HG03039 (cell line): ENCODE data around the gene CACNA1C.

Experiments used
- ATAC-seq: cut with Tn5 transposase; IDR thresholded peaks from one replicate; pipeline ENCODE4 v1.9.1; 2021; ENCODE audit warnings: mild to moderate bottlenecking, moderate library complexity; ENCODE audit not compliant: unreplicated experiment

The CACNA1C gene

GRCh38 chr12:2624543-2625288, 571.9 kb downstream of the CACNA1C start:
- ATAC-seq, result no peak

GRCh38 chr12:2625289-2625612, 572.5 kb downstream of the CACNA1C start:
- no peak for ATAC-seq

- no peak for ATAC-seq
These were observed 574.5 kb downstream of the CACNA1C start for GRCh38 chr12:2627076-2627834.

- ATAC-seq, result no peak
These were observed 575.0 kb downstream of the CACNA1C start for GRCh38 chr12:2627835-2628191.

- ATAC-seq, result no peak
These were observed 575.6 kb downstream of the CACNA1C start for GRCh38 chr12:2628401-2628800.

GRCh38 chr12:2629051-2629450, 576.3 kb downstream of the CACNA1C start:
- no peak for ATAC-seq

GRCh38 chr12:2631653-2632350, 579.0 kb downstream of the CACNA1C start:
- ATAC-seq, result no peak

GRCh38 chr12:2633176-2633824, 580.5 kb downstream of the CACNA1C start:
- ATAC-seq, result no peak

- ATAC-seq, result no peak
These were observed 581.0 kb downstream of the CACNA1C start for GRCh38 chr12:2633825-2634200.

GRCh38 chr12:2634471-2634870, 581.7 kb downstream of the CACNA1C start:
- no peak for ATAC-seq

GRCh38 chr12:2636741-2637340, 584.1 kb downstream of the CACNA1C start:
- ATAC-seq, result no peak

GRCh38 chr12:2637371-2637770, 584.6 kb downstream of the CACNA1C start:
- ATAC-seq, result no peak

- ATAC-seq, result no peak
These were observed 585.7 kb downstream of the CACNA1C start for GRCh38 chr12:2638273-2639019.

GRCh38 chr12:2639020-2639298, 586.2 kb downstream of the CACNA1C start:
- no peak for ATAC-seq

- no peak for ATAC-seq
These were observed 587.5 kb downstream of the CACNA1C start for GRCh38 chr12:2640281-2640680.

- ATAC-seq, result no peak
These were observed 587.9 kb downstream of the CACNA1C start for GRCh38 chr12:2640709-2641108.

- ATAC-seq, result no peak
These were observed 588.4 kb downstream of the CACNA1C start for GRCh38 chr12:2641207-2641606.

GRCh38 chr12:2641761-2642160, 589.0 kb downstream of the CACNA1C start:
- no peak for ATAC-seq

- no peak for ATAC-seq
These were observed 589.5 kb downstream of the CACNA1C start for GRCh38 chr12:2642176-2642892.

- no peak for ATAC-seq
These were observed 590.2 kb downstream of the CACNA1C start for GRCh38 chr12:2642896-2643425.
